Neural cell (in vitro differentiated cells): ENCODE measurements around the gene SPTLC2. TPM values are rescaled to one million over a fixed set of nuclear protein-coding genes. Genes with fewer than 3 reads are reported as not detected.

Experiments used
- H2AFZ ChIP-seq: fragments of 200-600, 300-800 bp; sonication (generic), shearing (Covaris generic); 2 replicates; pipeline ENCODE4 v1.6.0; 2014; ENCODE audit warnings: low read depth, mild to moderate bottlenecking, antibody characterized with exemption, low read length, moderate library complexity
- H3F3A ChIP-seq: fragments of 200-600 bp; shearing (Covaris generic); 2 replicates; pipeline ENCODE4 v1.6.1; 2016; ENCODE audit warnings: mild to moderate bottlenecking, moderate library complexity, mixed read lengths, antibody characterized with exemption, low read length; ENCODE audit not compliant: insufficient read depth, poor library complexity, severe bottlenecking
- H3K27ac ChIP-seq: fragments of 200-600, 300-800 bp; sonication (generic), shearing (Covaris generic); 2 replicates; pipeline ENCODE4 v1.5.1; 2014; ENCODE audit warnings: mild to moderate bottlenecking, low read length, moderate library complexity
- H3K27me3 ChIP-seq: fragments of 300-800, 200-600 bp; sonication (generic), shearing (Covaris generic); 2 replicates; pipeline ENCODE4 v1.6.0; 2014; ENCODE audit warnings: mild to moderate bottlenecking, low read depth, low read length, moderate library complexity; ENCODE audit not compliant: insufficient read depth
- H3K36me3 ChIP-seq: fragments of 300-800, 200-600 bp; sonication (generic), shearing (Covaris generic); 2 replicates; pipeline ENCODE4 v1.5.1; 2014; ENCODE audit warnings: mild to moderate bottlenecking, antibody characterized with exemption, low read length, moderate library complexity; ENCODE audit not compliant: insufficient read depth
- H3K4me2 ChIP-seq: fragments of 300-800, 200-600 bp; sonication (generic), shearing (Covaris generic); 2 replicates; pipeline ENCODE4 v1.6.0; 2014; ENCODE audit warnings: mild to moderate bottlenecking, low read length
- H3K4me3 ChIP-seq: fragments of 300-800, 200-600 bp; sonication (generic), shearing (Covaris generic); 2 replicates; pipeline ENCODE4 v1.5.1; 2014; ENCODE audit warnings: mild to moderate bottlenecking, low read length, moderate library complexity
- H3K79me2 ChIP-seq: fragments of 200-600 bp; shearing (Covaris generic); replicated peaks from 2 replicates; pipeline ENCODE4 v1.6.0; 2014; ENCODE audit warnings: mild to moderate bottlenecking, low read length, moderate library complexity; ENCODE audit not compliant: insufficient read depth
- H3K9ac ChIP-seq: fragments of 300-800, 200-600 bp; sonication (generic), shearing (Covaris generic); 2 replicates; pipeline ENCODE4 v1.6.1; 2016; ENCODE audit warnings: mild to moderate bottlenecking, low read length, mixed read lengths
- H3K9me2 ChIP-seq: fragments of 200-600 bp; shearing (Covaris generic); 2 replicates; pipeline ENCODE4 v1.6.1; 2016; ENCODE audit warnings: mild to moderate bottlenecking, low read length, mixed read lengths; ENCODE audit not compliant: insufficient read depth
- H3K9me3 ChIP-seq: fragments of 200-600, 300-800 bp; sonication (generic), shearing (Covaris generic); 2 replicates; pipeline ENCODE4 v1.6.1; 2016; ENCODE audit warnings: mild to moderate bottlenecking, mixed run types, low read length, moderate library complexity, mixed read lengths
- H4K20me1 ChIP-seq: fragments of 200-600 bp; shearing (Covaris generic); 2 replicates; pipeline ENCODE4 v1.6.1; 2016; ENCODE audit warnings: mild to moderate bottlenecking, mixed run types; ENCODE audit not compliant: insufficient read depth
- CTCF ChIP-seq: fragments of 450-650 bp; IDR thresholded peaks from 2 replicates; pipeline ENCODE4 v1.5.1; 2014; ENCODE audit warnings: antibody characterized with exemption, mild to moderate bottlenecking, moderate library complexity; ENCODE audit not compliant: poor library complexity, severe bottlenecking
- EP300 ChIP-seq: fragments of 450-650 bp; conservative IDR thresholded peaks from 2 replicates; pipeline ENCODE4 v1.6.1; 2014; ENCODE audit warnings: antibody characterized with exemption, mild to moderate bottlenecking, moderate library complexity; ENCODE audit not compliant: poor library complexity, severe bottlenecking
- EZH2 ChIP-seq: fragments of 200-600, 300-800 bp; shearing (Covaris generic), sonication (generic); IDR thresholded peaks from 2 replicates; pipeline ENCODE4 v1.6.1; 2014; ENCODE audit warnings: antibody characterized with exemption, low read length, borderline replicate concordance, mild to moderate bottlenecking; ENCODE audit not compliant: insufficient read depth, poor library complexity, severe bottlenecking
- MXI1 ChIP-seq: fragments of 450-650 bp; conservative IDR thresholded peaks from 2 replicates; pipeline ENCODE4 v1.6.1; 2014; ENCODE audit warnings: antibody characterized with exemption, mild to moderate bottlenecking; ENCODE audit not compliant: poor library complexity, severe bottlenecking
- POLR2AphosphoS5 ChIP-seq: IDR thresholded peaks from 2 replicates; pipeline ENCODE4 v1.6.1; 2012
- RAD21 ChIP-seq: fragments of 450-650 bp; conservative IDR thresholded peaks from 2 replicates; pipeline ENCODE4 v1.6.1; 2014; ENCODE audit warnings: antibody characterized with exemption, mild to moderate bottlenecking, moderate library complexity
- REST ChIP-seq: IDR thresholded peaks from 2 replicates; pipeline ENCODE4 v1.6.1; 2012; ENCODE audit warnings: borderline replicate concordance
- SMC3 ChIP-seq: fragments of 450-650 bp; conservative IDR thresholded peaks from 2 replicates; pipeline ENCODE4 v1.6.1; 2014; ENCODE audit warnings: antibody characterized with exemption, mild to moderate bottlenecking, moderate library complexity; ENCODE audit not compliant: poor library complexity
- TAF1 ChIP-seq: IDR thresholded peaks from 2 replicates; pipeline ENCODE4 v1.6.1; 2012; ENCODE audit warnings: low read depth
- polyA plus RNA-seq: library from polyadenylated mRNA; depleted of rRNA; stranded (reverse); fragments of >200 nt; gene quantifications from 2 replicates; pipeline ENCODE4 v1.2.3, GENCODE V29; 2014

SPTLC2 gene
- polyA plus RNA-seq, 1 donor from 2014 or later: 15.1 TPM

DNA sequence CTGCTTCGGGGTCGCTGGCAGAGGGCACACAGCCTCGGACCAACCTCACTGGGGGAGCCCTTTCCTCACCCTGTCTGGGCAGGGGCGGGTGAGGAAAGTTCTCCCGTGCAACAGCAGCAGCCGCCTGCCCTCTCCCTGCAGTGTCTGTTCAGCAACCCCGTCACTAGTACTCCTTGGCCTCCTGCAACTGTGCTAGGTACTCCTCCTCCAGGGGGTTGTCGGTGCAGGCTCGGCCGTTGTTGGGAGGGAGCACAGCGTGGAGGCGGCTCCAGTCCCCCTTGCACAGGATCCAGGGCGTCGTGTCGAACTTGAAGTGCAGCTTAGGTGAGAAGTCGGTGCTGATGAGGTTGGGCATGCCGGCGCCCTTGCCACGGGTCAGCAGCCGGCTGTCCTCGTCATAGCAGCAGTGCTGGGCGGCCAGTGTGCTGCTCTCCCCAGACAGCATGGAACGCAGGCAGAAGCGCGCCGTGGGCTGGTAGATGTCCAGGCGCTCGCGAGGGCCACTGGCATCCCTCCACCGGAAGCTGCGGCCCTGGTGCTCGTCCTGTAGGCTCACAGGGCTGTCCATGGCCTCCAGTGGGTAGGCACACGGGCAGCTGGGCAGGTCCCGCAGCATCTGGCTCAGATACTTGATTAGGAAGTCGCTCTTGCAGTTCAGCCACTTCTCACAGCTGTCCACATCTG, 140.9 kb downstream of the SPTLC2 start:
- no peaks in the 10 kb centered on the region for H3K9me3 ChIP-seq
- H3K36me3 ChIP-seq: no peaks in the 10 kb centered on the region
- H4K20me1 ChIP-seq: no peaks in the 10 kb centered on the region
- H3K9me2 ChIP-seq: no peaks in the 10 kb centered on the region
- no peak overlapping the region for H3K9ac ChIP-seq
- no peak overlapping the region for H3K27ac ChIP-seq
- H2AFZ ChIP-seq: no peak overlapping the region
- H3K79me2 ChIP-seq: no peaks in the 10 kb centered on the region
- no peaks in the 10 kb centered on the region for H3F3A ChIP-seq
- H3K27me3 ChIP-seq: no peaks in the 10 kb centered on the region
- H3K4me2 ChIP-seq: no peak overlapping the region
- TF ChIP-seq EZH2 (no peak), SMC3 (no peak), MXI1 (no peak), POLR2AphosphoS5 (no peak), EP300 (no peak), RAD21 (no peak), REST (no peak), TAF1 (no peak), CTCF (no peak)
- no peak overlapping the region for H3K4me3 ChIP-seq

DNA sequence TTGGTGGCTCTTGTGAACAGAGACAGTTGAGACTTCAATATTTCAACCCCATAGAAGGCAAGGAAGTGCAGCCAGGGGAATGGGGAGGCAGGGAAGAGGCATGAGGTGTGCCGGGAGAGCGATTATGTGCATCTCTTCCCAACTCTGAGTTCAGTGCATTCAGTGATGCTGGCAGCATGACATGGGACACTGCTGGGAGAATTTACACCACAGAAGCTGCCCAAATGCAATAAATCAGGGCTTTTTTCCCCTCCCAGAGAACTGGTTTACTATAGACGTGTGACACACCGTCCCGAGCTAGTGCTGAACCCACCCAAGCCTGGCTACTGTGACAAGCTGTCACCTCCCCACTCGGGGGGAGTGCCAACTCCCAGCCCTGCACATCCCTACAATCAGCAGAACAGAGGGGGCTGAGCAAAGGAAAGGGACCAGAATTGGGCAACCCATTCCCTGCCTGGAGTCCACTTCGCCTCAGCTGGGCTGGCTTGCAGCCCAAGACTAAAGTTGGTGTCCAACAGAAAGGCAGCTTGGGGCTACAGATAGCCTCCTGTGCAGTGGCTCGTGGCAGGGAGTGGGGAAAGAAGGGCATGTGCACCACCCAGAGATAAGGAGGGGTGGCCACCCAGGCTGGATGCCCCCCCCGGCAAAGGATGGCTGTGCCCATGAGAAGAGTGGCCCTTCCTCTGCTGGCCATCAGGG, 141.8 kb downstream of the SPTLC2 start:
- Histone ChIP-seq H2AFZ (no peak overlapping the region), H3F3A (no peaks in the 10 kb centered on the region), H3K9me3 (no peaks in the 10 kb centered on the region), H3K36me3 (no peaks in the 10 kb centered on the region), H3K9me2 (no peaks in the 10 kb centered on the region), H3K4me3 (no peak overlapping the region), H4K20me1 (no peaks in the 10 kb centered on the region), H3K9ac (no peak overlapping the region), H3K79me2 (no peaks in the 10 kb centered on the region), H3K4me2 (no peak overlapping the region), H3K27ac (no peak overlapping the region), H3K27me3 (no peaks in the 10 kb centered on the region)
- TF ChIP-seq MXI1 (no peak), SMC3 (no peak), EZH2 (no peak), RAD21 (no peak), TAF1 (no peak), EP300 (no peak), REST (no peak), CTCF (no peak), POLR2AphosphoS5 (no peak)
